ENCODE data around the gene MAG.

Gene MAG

GRCh38 chr19:35318679-35319448 lies 26.9 kb downstream of the MAG start:
- peak; percentile 18 for DNase-seq

GRCh38 chr19:35320065-35320713 lies 28.2 kb downstream of the MAG start:
- DNase-seq: no peak

GRCh38 chr19:35321291-35321690 lies 29.3 kb downstream of the MAG start:
- no peak for DNase-seq

- DNase-seq: no peak
Observed at GRCh38 chr19:35322014-35322413, 30.1 kb downstream of the MAG start.

- DNase-seq: no peak
Observed at GRCh38 chr19:35327642-35328041, 35.7 kb downstream of the MAG start.

- no peak for DNase-seq
Observed at GRCh38 chr19:35328851-35329285, 36.9 kb downstream of the MAG start, which contains the start of gene CD22. Gene CD22 (plus strand): TSS chr19:35329187. CDS start chr19:35332041, 2,854 bp downstream.

- no peak for DNase-seq
Observed at GRCh38 chr19:35329323-35329722, 37.4 kb downstream of the MAG start.

GRCh38 chr19:35330475-35330874 lies 38.5 kb downstream of the MAG start:
- no peak for DNase-seq

- no peak for DNase-seq
Observed at GRCh38 chr19:35331551-35332214, 39.7 kb downstream of the MAG start.

GRCh38 chr19:35332817-35333216 lies 40.9 kb downstream of the MAG start:
- peak; percentile 53 for DNase-seq

GRCh38 chr19:35334144-35334753 lies 42.3 kb downstream of the MAG start:
- no peak for DNase-seq

GRCh38 chr19:35336166-35336955 lies 44.4 kb downstream of the MAG start:
- DNase-seq: no peak

GRCh38 chr19:35337097-35337983 lies 45.4 kb downstream of the MAG start:
- DNase-seq: no peak

GRCh38 chr19:35337984-35338296 lies 46.0 kb downstream of the MAG start:
- no peak for DNase-seq

- no peak for DNase-seq
Observed at GRCh38 chr19:35340431-35340830, 48.5 kb downstream of the MAG start.

GRCh38 chr19:35341006-35341405 lies 49.0 kb downstream of the MAG start:
- no peak for DNase-seq

GRCh38 chr19:35341565-35342225 lies 49.7 kb downstream of the MAG start:
- no peak for DNase-seq

- no peak for DNase-seq
Observed at GRCh38 chr19:35342430-35342829, 50.5 kb downstream of the MAG start.

- no peak for DNase-seq
Observed at GRCh38 chr19:35344511-35345031, 52.6 kb downstream of the MAG start.

GRCh38 chr19:35345671-35346111 lies 53.7 kb downstream of the MAG start:
- DNase-seq: no peak

Measured in stimulated activated CD4-positive, alpha-beta T cell treated with anti-CD3 and anti-CD28 coated beads, Interleukin-15, amount 100 ng/mL, for 24 hours (primary cell).